SK-N-MC (cell line): ENCODE results near the gene TMEM151A.

Experiments
- EZH2 ChIP-seq: fragments of 200-600 bp; sonication (generic); IDR thresholded peaks from one replicate; pipeline ENCODE4 v1.6.1; 2017; ENCODE audit warnings: antibody characterized with exemption
- POLR2AphosphoS5 ChIP-seq: IDR thresholded peaks from 2 replicates; pipeline ENCODE4 v1.6.1; 2012; ENCODE audit warnings: mild to moderate bottlenecking, low read depth, low read length, borderline replicate concordance

GRCh38 chr11:66281776-66282467, 9.8 kb upstream of the TMEM151A start:
- TF ChIP-seq POLR2AphosphoS5 (no peak), EZH2 (no peak)
